Naive thymus-derived CD4-positive, alpha-beta T cell (primary cell): ENCODE measurements around the gene INMT. TPM values are rescaled to one million over a fixed set of nuclear protein-coding genes. Genes with fewer than 3 reads are reported as not detected.
A peak's percentile ranks its signal among the peaks of the same experiment; 100 is the strongest.

Source experiments
- ATAC-seq: fragments of 150-1000 bp; cut with Tn5 transposase; 2 replicates; pipeline ENCODE4 v1.10.0; 2021; ENCODE audit warnings: mild to moderate bottlenecking, moderate library complexity
- CTCF ChIA-PET: fragments of 350-600 bp; sonication (Branson Sonifier 250); formaldehyde crosslinking; loops from one replicate; lab custom pipeline; 2021; ENCODE audit warnings: antibody characterized with exemption; lab: Charles Lee
- POLR2A ChIA-PET: fragments of 350-600 bp; sonication (Branson Sonifier 250); formaldehyde crosslinking; loops from one replicate; lab custom pipeline; 2021; ENCODE audit warnings: antibody characterized with exemption, inconsistent platforms; lab: Charles Lee
- DNase-seq, 9 donors: peaks; one replicate each; pipeline versions ENCODE4 v3.0.0 to v3.0.0-alpha.2; 2020 to 2022; ENCODE audit warnings: mixed read lengths in 1 of 9
- H3K27ac ChIP-seq: one replicate; pipeline ENCODE4 v1.7.0; 2013; ENCODE audit warnings: mild to moderate bottlenecking, low read depth, low read length, moderate library complexity
- H3K27me3 ChIP-seq, 2 donors: one replicate each; pipeline ENCODE4 v1.7.0; 2013; ENCODE audit warnings: low read length in 2 of 2, mild to moderate bottlenecking in 2 of 2, moderate library complexity in 2 of 2; ENCODE audit not compliant: control insufficient read depth in 2 of 2, insufficient read depth in 2 of 2
- H3K36me3 ChIP-seq, 3 experiments: 1 replicate in 2 of 3; 2 replicates in 1 of 3; pipeline ENCODE4 v1.7.0; 2013; ENCODE audit warnings: low read length in 3 of 3, mild to moderate bottlenecking in 3 of 3, moderate library complexity in 1 of 3; ENCODE audit not compliant: insufficient read depth in 3 of 3, control insufficient read depth in 2 of 3
- H3K4me1 ChIP-seq, 2 donors: one replicate each; pipeline ENCODE4 v1.7.0; 2013; ENCODE audit warnings: low read length in 2 of 2, mild to moderate bottlenecking in 2 of 2, moderate library complexity in 1 of 2; ENCODE audit not compliant: control insufficient read depth in 2 of 2, insufficient read depth in 2 of 2
- H3K4me3 ChIP-seq: 2 replicates; pipeline ENCODE4 v1.7.0; 2013; ENCODE audit warnings: mild to moderate bottlenecking, low read length
- H3K9me3 ChIP-seq, 3 experiments: 1 replicate in 2 of 3; 2 replicates in 1 of 3; pipeline ENCODE4 v1.7.0; 2013; ENCODE audit warnings: low read length in 3 of 3; ENCODE audit not compliant: control insufficient read depth in 2 of 3
- H3K27ac Mint-ChIP-seq, 9 donors: one replicate each; pipeline ENCODE4 v1.8.0; 2020 to 2022; ENCODE audit warnings: mixed read lengths in 9 of 9, mild to moderate bottlenecking in 8 of 9, moderate library complexity in 5 of 9, inconsistent platforms in 2 of 9
- H3K27me3 Mint-ChIP-seq, 5 donors: one replicate each; pipeline ENCODE4 v1.8.0; 2021 to 2022; ENCODE audit warnings: mixed read lengths in 5 of 5, mild to moderate bottlenecking in 1 of 5
- H3K36me3 Mint-ChIP-seq, 5 donors: one replicate each; pipeline ENCODE4 v1.8.0; 2020 to 2022; ENCODE audit warnings: mixed read lengths in 5 of 5, mild to moderate bottlenecking in 3 of 5, inconsistent platforms in 1 of 5
- H3K4me1 Mint-ChIP-seq, 7 donors: one replicate each; pipeline ENCODE4 v1.8.0; 2020 to 2022; ENCODE audit warnings: mixed read lengths in 7 of 7, mild to moderate bottlenecking in 3 of 7, inconsistent platforms in 1 of 7
- H3K4me3 Mint-ChIP-seq, 10 donors: one replicate each; pipeline ENCODE4 v1.8.0; 2020 to 2022; ENCODE audit warnings: mild to moderate bottlenecking in 10 of 10, mixed read lengths in 10 of 10, moderate library complexity in 6 of 10, inconsistent platforms in 2 of 10
- H3K9me3 Mint-ChIP-seq, 11 donors: one replicate each; pipeline ENCODE4 v1.8.0; 2020 to 2022; ENCODE audit warnings: mixed read lengths in 11 of 11, mild to moderate bottlenecking in 4 of 11, inconsistent platforms in 1 of 11, moderate library complexity in 1 of 11
- intact Hi-C, 2 donors: fragments of 100-400 bp; cut with micrococcal nuclease; formaldehyde crosslinking; loops; one replicate each; pipeline ENCODE4 v1.15.1; 2023
- polyA plus RNA-seq, 2 donors: library from polyadenylated mRNA; unstranded; fragments of 300-500 nt; fragmentation: Illumina TruSeq; gene quantifications; one replicate each; pipeline ENCODE4 v1.2.3, GENCODE V29; 2021
- total RNA-seq, 6 experiments: library from RNA in 5 of 6; stranded (reverse) in 5 of 6; gene quantifications; 1 replicate in 5 of 6; 2 replicates in 1 of 6; pipeline ENCODE4 v1.2.3 and lab custom pipeline; 2021 to 2026

Gene INMT
- total and polyA plus RNA-seq, 7 experiments from 2014 or later, result 0.24 to 4.8 (median 0.55) TPM; not detected in 1

- no peak overlapping the region for H3K4me3 Mint-ChIP-seq
- ChIA-PET CTCF (interaction anchor here (9.0 kb wide), 1 partner anchor 33 kb away, joined by 106 read pairs; no protein-coding TSS in a partner anchor), POLR2A (no interaction called here)
- no peak for DNase-seq
- no peaks in the 10 kb centered on the region for H3K36me3 ChIP-seq
- H3K27ac ChIP-seq, result no peak overlapping the region
- H3K27ac Mint-ChIP-seq, result peak overlapping the region in 3 of 9 donors; percentile 25 to 69 (median 45)
- no peak for ATAC-seq
- peaks cover 0 to 3% (median 0%) of the 10 kb centered on the region in 5 donors for H3K36me3 Mint-ChIP-seq
- H3K4me1 ChIP-seq, result no peaks in the 10 kb centered on the region
- intact Hi-C loops, result no loop called here
- H3K27me3 Mint-ChIP-seq, result peaks cover 0 to 12% (median 0%) of the 10 kb centered on the region in 5 donors
- H3K9me3 ChIP-seq, result no peaks in the 10 kb centered on the region
- H3K27me3 ChIP-seq, result no peaks in the 10 kb centered on the region
- peaks cover 0 to 10% (median 5%) of the 10 kb centered on the region in 7 donors for H3K4me1 Mint-ChIP-seq
- H3K9me3 Mint-ChIP-seq, result peaks cover 0 to 3% (median 0%) of the 10 kb centered on the region in 11 donors
- no peak overlapping the region for H3K4me3 ChIP-seq
Observed at GRCh38 chr7:30706908-30707307, 45.0 kb upstream of the INMT start.

GRCh38 chr7:30707391-30708357 lies 44.3 kb upstream of the INMT start:
- Histone ChIP-seq H3K27me3 (no peaks in the 10 kb centered on the region), H3K27ac (no peak overlapping the region), H3K4me1 (no peaks in the 10 kb centered on the region), H3K4me3 (no peak overlapping the region), H3K9me3 (no peaks in the 10 kb centered on the region), H3K36me3 (no peaks in the 10 kb centered on the region)
- H3K9me3 Mint-ChIP-seq, result peaks cover 0 to 3% (median 0%) of the 10 kb centered on the region in 11 donors
- ChIA-PET POLR2A (interaction anchor here (2.8 kb wide), 1 partner anchor 32 kb away, joined by 7 read pairs; no protein-coding TSS in a partner anchor), CTCF (interaction anchor here (0.7 to 9.0 kb wide), 2 partner anchors 32 to 33 kb away, joined by 3 to 106 read pairs; no protein-coding TSS in a partner anchor)
- no peak for ATAC-seq
- H3K27ac Mint-ChIP-seq, result peak overlapping the region in 2 of 9 donors; percentile 6 to 21
- DNase-seq, result no peak
- peaks cover 0 to 12% (median 0%) of the 10 kb centered on the region in 5 donors for H3K27me3 Mint-ChIP-seq
- no peak overlapping the region for H3K4me3 Mint-ChIP-seq
- H3K4me1 Mint-ChIP-seq, result peaks cover 0 to 5% (median 0%) of the 10 kb centered on the region in 7 donors
- peaks cover 0 to 3% (median 0%) of the 10 kb centered on the region in 5 donors for H3K36me3 Mint-ChIP-seq
- intact Hi-C loops, result no loop called here

- DNase-seq, result no peak
- no peaks in the 10 kb centered on the region for H3K9me3 ChIP-seq
- intact Hi-C loops, result no loop called here
- H3K36me3 Mint-ChIP-seq, result peaks cover 0 to 3% (median 0%) of the 10 kb centered on the region in 5 donors
- H3K9me3 Mint-ChIP-seq, result peaks cover 0 to 3% (median 0%) of the 10 kb centered on the region in 11 donors
- no peak overlapping the region for H3K27ac ChIP-seq
- peaks cover 0 to 4% (median 0%) of the 10 kb centered on the region in 7 donors for H3K4me1 Mint-ChIP-seq
- H3K27me3 ChIP-seq, result no peaks in the 10 kb centered on the region
- no peak overlapping the region for H3K4me3 ChIP-seq
- H3K36me3 ChIP-seq, result no peaks in the 10 kb centered on the region
- H3K4me3 Mint-ChIP-seq, result no peak overlapping the region
- ChIA-PET CTCF (interaction anchor here (2.2 kb wide), 1 partner anchor 31 kb away, joined by 9 read pairs; no protein-coding TSS in a partner anchor), POLR2A (interaction anchor here (0.7 to 2.8 kb wide), 2 partner anchors 13 to 31 kb away, joined by 4 to 7 read pairs; no protein-coding TSS in a partner anchor)
- peak overlapping the region in 1 of 9 donors; percentile 6 for H3K27ac Mint-ChIP-seq
- no peaks in the 10 kb centered on the region for H3K4me1 ChIP-seq
- ATAC-seq, result no peak
- peaks cover 0 to 6% (median 0%) of the 10 kb centered on the region in 5 donors for H3K27me3 Mint-ChIP-seq
Observed at GRCh38 chr7:30708412-30708811, 43.5 kb upstream of the INMT start.

GRCh38 chr7:30708983-30709382 lies 43.0 kb upstream of the INMT start:
- Histone ChIP-seq H3K36me3 (no peaks in the 10 kb centered on the region), H3K4me3 (no peak overlapping the region), H3K27ac (no peak overlapping the region), H3K27me3 (no peaks in the 10 kb centered on the region), H3K9me3 (no peaks in the 10 kb centered on the region), H3K4me1 (no peaks in the 10 kb centered on the region)
- Mint-ChIP-seq H3K9me3 (peaks cover 0 to 3% (median 0%) of the 10 kb centered on the region in 11 donors), H3K4me3 (no peak overlapping the region), H3K27ac (no peak overlapping the region), H3K4me1 (peaks cover 0 to 4% (median 0%) of the 10 kb centered on the region in 7 donors), H3K36me3 (peaks cover 0 to 3% (median 0%) of the 10 kb centered on the region in 5 donors), H3K27me3 (peaks cover 0 to 6% (median 0%) of the 10 kb centered on the region in 5 donors)
- ATAC-seq (no peak), DNase-seq (no peak)
- POLR2A ChIA-PET, result interaction anchor here (0.6 to 2.8 kb wide), 3 partner anchors 12 to 30 kb away, joined by 3 to 7 read pairs (median 4); no protein-coding TSS in a partner anchor
- CTCF ChIA-PET, result interaction anchor here (2.2 kb wide), 1 partner anchor 31 kb away, joined by 9 read pairs; no protein-coding TSS in a partner anchor
- intact Hi-C loops, result no loop called here

GRCh38 chr7:30709549-30709948 lies 42.4 kb upstream of the INMT start:
- ChIA-PET POLR2A (interaction anchor here (0.6 to 2.8 kb wide), 2 partner anchors 27 to 30 kb away, joined by 3 to 7 read pairs; no protein-coding TSS in a partner anchor), CTCF (interaction anchor here (2.2 kb wide), 1 partner anchor 30 kb away, joined by 9 read pairs; no protein-coding TSS in a partner anchor)
- peaks cover 0 to 3% (median 0%) of the 10 kb centered on the region in 11 donors for H3K9me3 Mint-ChIP-seq

GRCh38 chr7:30710669-30711068 lies 41.3 kb upstream of the INMT start:
- POLR2A ChIA-PET, result interaction anchor here (2.8 kb wide), 1 partner anchor 29 kb away, joined by 7 read pairs; no protein-coding TSS in a partner anchor
- Mint-ChIP-seq H3K4me1 (peaks cover 0 to 4% (median 0%) of the 10 kb centered on the region in 7 donors), H3K4me3 (no peak overlapping the region), H3K36me3 (peaks cover 2 to 19% (median 11%) of the 10 kb centered on the region in 5 donors), H3K27me3 (peaks cover 0 to 6% (median 0%) of the 10 kb centered on the region in 5 donors), H3K27ac (no peak overlapping the region), H3K9me3 (peaks cover 0 to 13% (median 0%) of the 10 kb centered on the region in 11 donors)
- H3K27ac ChIP-seq, result no peak overlapping the region
- no peaks in the 10 kb centered on the region for H3K4me1 ChIP-seq
- ATAC-seq (no peak), DNase-seq (no peak)
- H3K4me3 ChIP-seq, result no peak overlapping the region
- CTCF ChIA-PET, result interaction anchor here (2.2 kb wide), 1 partner anchor 29 kb away, joined by 9 read pairs; no protein-coding TSS in a partner anchor
- no peaks in the 10 kb centered on the region for H3K27me3 ChIP-seq
- H3K36me3 ChIP-seq, result no peaks in the 10 kb centered on the region
- no peaks in the 10 kb centered on the region for H3K9me3 ChIP-seq
- intact Hi-C loops, result no loop called here

More at GRCh38 chr7:30709549-30709948, 42.4 kb upstream of the INMT start:
- Histone ChIP-seq H3K27ac (no peak overlapping the region), H3K36me3 (no peaks in the 10 kb centered on the region), H3K27me3 (no peaks in the 10 kb centered on the region), H3K9me3 (no peaks in the 10 kb centered on the region), H3K4me1 (no peaks in the 10 kb centered on the region), H3K4me3 (no peak overlapping the region)
- Mint-ChIP-seq H3K4me3 (no peak overlapping the region), H3K27me3 (peaks cover 0 to 6% (median 0%) of the 10 kb centered on the region in 5 donors), H3K4me1 (peaks cover 0 to 4% (median 0%) of the 10 kb centered on the region in 7 donors), H3K27ac (no peak overlapping the region), H3K36me3 (peaks cover 0 to 8% (median 3%) of the 10 kb centered on the region in 5 donors)
- DNase-seq (no peak), ATAC-seq (no peak)
- intact Hi-C loops, result no loop called here
